MM.1S (cell line): ENCODE data around the gene LAMC3.

Experiments
- CTCF ChIP-seq: fragments of 300-600 bp; sonication (generic); IDR thresholded peaks from 2 replicates; pipeline ENCODE4 v1.5.1; 2016; ENCODE audit warnings: antibody characterized with exemption, low read length, mixed read lengths
- EZH2 ChIP-seq: fragments of 300-600 bp; sonication (generic); optimal IDR thresholded peaks from 2 replicates; pipeline ENCODE3; 2017; ENCODE audit warnings: low read depth, mild to moderate bottlenecking, antibody characterized with exemption, low read length, mixed read lengths
- EZH2phosphoT487 ChIP-seq: fragments of 300-600 bp; sonication (generic); IDR thresholded peaks from 2 replicates; pipeline ENCODE4 v1.6.1; 2018; ENCODE audit warnings: antibody characterized with exemption, low read length

GRCh38 chr9:131048820-131049219 is 39.8 kb downstream of the LAMC3 start:
- no peak for TF ChIP-seq CTCF
- TF ChIP-seq EZH2 = no peak
- no peak for TF ChIP-seq EZH2phosphoT487
